SK-N-SH treated with all-trans-retinoic acid at 6 μM for 48 hours (cell line): ENCODE results near the gene IP6K2.

ENCODE experiments used
- ATAC-seq: fragments of 200-7000 bp; cut with Tn5 transposase; 3 replicates; pipeline ENCODE4 v1.9.1; 2020; ENCODE audit warnings: mild to moderate bottlenecking, moderate library complexity
- ARNTL ChIP-seq: fragments of 450-650 bp; formaldehyde crosslinking; IDR thresholded peaks from 2 replicates; pipeline ENCODE4 v1.5.0; 2020; ENCODE audit warnings: low read depth, mild to moderate bottlenecking, moderate library complexity, borderline replicate concordance
- CSDC2 ChIP-seq: fragments of 250-450 bp; sonication (Bioruptor Pico); IDR thresholded peaks from 2 replicates; pipeline ENCODE4 v1.5.0; 2020; ENCODE audit warnings: mild to moderate bottlenecking, moderate library complexity
- GLIS3 ChIP-seq: fragments of 250-450 bp; sonication (Bioruptor Pico); IDR thresholded peaks from 2 replicates; pipeline ENCODE4 v1.5.0; 2020; ENCODE audit warnings: mild to moderate bottlenecking, moderate library complexity
- ISL1 ChIP-seq: fragments of 250-450 bp; sonication (Bioruptor Pico); IDR thresholded peaks from 2 replicates; pipeline ENCODE4 v2.1.2; 2022; ENCODE audit warnings: mild to moderate bottlenecking, moderate library complexity
- OSR1 ChIP-seq: fragments of 250-450 bp; sonication (Bioruptor Pico); IDR thresholded peaks from 2 replicates; pipeline ENCODE4 v1.8.0; 2022; ENCODE audit warnings: moderate library complexity, mild to moderate bottlenecking, inconsistent platforms
- RARB ChIP-seq: fragments of 250-450 bp; sonication (Bioruptor Pico); IDR thresholded peaks from 2 replicates; pipeline ENCODE4 v1.8.0; 2021; ENCODE audit warnings: mild to moderate bottlenecking, moderate library complexity
- SNAI2 ChIP-seq: fragments of 250-450 bp; sonication (Bioruptor Pico); IDR thresholded peaks from 2 replicates; pipeline ENCODE4 v1.5.0; 2020; ENCODE audit warnings: mild to moderate bottlenecking, moderate library complexity
- TCF4 ChIP-seq: fragments of 250-450 bp; sonication (Bioruptor Pico); IDR thresholded peaks from 2 replicates; pipeline ENCODE4 v1.8.0; 2021; ENCODE audit warnings: mild to moderate bottlenecking, moderate library complexity, borderline replicate concordance
- ZC3H10 ChIP-seq: fragments of 250-450 bp; sonication (Bioruptor Pico); IDR thresholded peaks from 2 replicates; pipeline ENCODE4 v1.5.1; 2021; ENCODE audit warnings: mild to moderate bottlenecking, moderate library complexity
- ZFP30 ChIP-seq: fragments of 450-650 bp; formaldehyde crosslinking; IDR thresholded peaks from 2 replicates; pipeline ENCODE4 v1.5.0; 2022; ENCODE audit warnings: mild to moderate bottlenecking, moderate library complexity
- ZNF565 ChIP-seq: fragments of 450-650 bp; formaldehyde crosslinking; conservative IDR thresholded peaks from 2 replicates; pipeline ENCODE4 v1.5.0; 2020; ENCODE audit warnings: low read depth, mild to moderate bottlenecking, moderate library complexity
- ZNF70 ChIP-seq: fragments of 450-650 bp; formaldehyde crosslinking; IDR thresholded peaks from 2 replicates; pipeline ENCODE4 v1.5.0; 2020; ENCODE audit warnings: mild to moderate bottlenecking, moderate library complexity
- ZNF8 ChIP-seq: fragments of 450-650 bp; formaldehyde crosslinking; IDR thresholded peaks from 2 replicates; pipeline ENCODE4 v1.5.0; 2020; ENCODE audit warnings: mild to moderate bottlenecking, moderate library complexity
- TF ChIP-seq, protein P1 (sequence below): fragments of 250-450 bp; sonication (Bioruptor Pico); IDR thresholded peaks from 2 replicates; pipeline ENCODE4 v1.8.0; 2021; ENCODE audit warnings: low read depth, mild to moderate bottlenecking, moderate library complexity, borderline replicate concordance
- TF ChIP-seq, protein P2 (sequence below): fragments of 250-450 bp; sonication (Bioruptor Pico); IDR thresholded peaks from 2 replicates; pipeline ENCODE4 v1.5.1; 2021; ENCODE audit warnings: mild to moderate bottlenecking, moderate library complexity
- TF ChIP-seq, protein P3 (sequence below): fragments of 250-450 bp; sonication (Bioruptor Pico); IDR thresholded peaks from 2 replicates; pipeline ENCODE4 v1.8.0; 2020; ENCODE audit warnings: mild to moderate bottlenecking, moderate library complexity, borderline replicate concordance
- TF ChIP-seq, protein P4 (sequence below): fragments of 250-450 bp; sonication (Bioruptor Pico); IDR thresholded peaks from 2 replicates; pipeline ENCODE4 v1.5.0; 2020; ENCODE audit warnings: mild to moderate bottlenecking, moderate library complexity
- TF ChIP-seq, protein P5 (sequence below): fragments of 250-450 bp; sonication (Bioruptor Pico); IDR thresholded peaks from 2 replicates; pipeline ENCODE4 v1.5.1; 2020; ENCODE audit warnings: low read depth, mild to moderate bottlenecking, moderate library complexity

IP6K2 gene

DNA sequence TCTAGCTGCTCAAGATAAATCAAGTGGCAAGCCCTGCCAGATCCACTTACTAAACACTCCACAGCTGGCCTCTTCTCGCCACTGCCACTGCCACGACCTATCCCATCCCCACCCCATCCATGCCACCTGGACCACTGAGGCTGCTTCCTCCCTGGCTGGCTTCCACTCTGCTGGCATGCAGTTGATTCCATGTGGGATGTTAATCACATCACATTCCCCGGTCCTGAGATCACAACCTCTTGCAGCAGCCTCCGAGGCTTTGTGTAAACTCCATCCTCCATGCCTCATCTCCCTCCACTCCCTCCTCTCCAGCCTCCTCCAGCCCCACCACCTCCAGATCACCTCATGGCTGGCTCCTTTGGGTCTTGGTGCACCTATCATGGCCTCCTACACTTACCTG is 39.0 kb downstream of the IP6K2 start (continued):
- TF ChIP-seq ZNF8, result no peak

DNA sequence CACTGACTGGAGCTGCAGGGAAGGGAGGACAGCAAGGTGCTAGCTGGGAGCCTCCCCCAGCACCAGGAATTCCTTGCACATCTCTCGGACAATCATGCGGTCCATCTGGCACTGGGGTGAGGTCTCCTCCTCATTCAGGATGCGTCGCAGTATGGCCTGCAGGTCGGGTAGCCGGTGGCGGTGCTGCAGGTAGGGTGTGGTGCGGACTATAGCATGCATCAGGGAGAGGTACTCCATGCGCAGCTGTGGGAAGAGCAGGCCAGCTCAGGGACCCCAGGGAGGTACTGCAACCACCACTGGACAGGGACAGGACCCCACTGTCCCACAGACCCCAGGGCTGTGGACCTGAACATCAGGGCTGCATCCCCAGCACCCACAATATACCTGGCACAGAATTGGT is 42.5 kb downstream of the IP6K2 start:
- TF ChIP-seq ZFP30, result no peak

DNA sequence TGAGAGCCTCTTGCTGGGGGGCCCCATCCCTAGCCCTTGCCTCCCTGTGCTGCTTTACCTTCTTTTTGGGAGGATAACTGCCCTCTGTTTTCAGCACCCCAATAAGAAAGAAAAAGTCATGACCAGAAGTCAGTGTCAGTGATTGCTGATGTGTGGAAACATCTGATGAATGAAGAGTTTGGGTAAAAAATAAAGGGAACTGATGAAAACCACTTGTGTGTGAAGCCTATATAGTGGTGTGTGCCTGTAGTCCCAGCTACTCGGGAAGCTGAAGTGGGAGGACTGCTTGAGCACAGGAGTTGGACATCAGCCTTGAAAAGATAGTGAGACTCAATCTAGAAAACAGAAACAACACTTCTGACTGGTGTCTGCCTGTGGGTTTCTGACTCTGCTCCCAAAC is 44.5 kb downstream of the IP6K2 start:
- ATAC-seq, result no peak
- TF ChIP-seq ZNF565 (CRISPR knock-in tag) (no peak), RARB (CRISPR knock-in tag) (no peak), GLIS3 (CRISPR knock-in tag) (no peak), CSDC2 (CRISPR knock-in tag) (no peak), TCF4 (CRISPR knock-in tag) (no peak), ZC3H10 (CRISPR knock-in tag) (no peak), SNAI2 (no peak), ZNF70 (CRISPR knock-in tag) (no peak), ARNTL (CRISPR knock-in tag) (no peak)
- TF ChIP-seq, protein P1, sequence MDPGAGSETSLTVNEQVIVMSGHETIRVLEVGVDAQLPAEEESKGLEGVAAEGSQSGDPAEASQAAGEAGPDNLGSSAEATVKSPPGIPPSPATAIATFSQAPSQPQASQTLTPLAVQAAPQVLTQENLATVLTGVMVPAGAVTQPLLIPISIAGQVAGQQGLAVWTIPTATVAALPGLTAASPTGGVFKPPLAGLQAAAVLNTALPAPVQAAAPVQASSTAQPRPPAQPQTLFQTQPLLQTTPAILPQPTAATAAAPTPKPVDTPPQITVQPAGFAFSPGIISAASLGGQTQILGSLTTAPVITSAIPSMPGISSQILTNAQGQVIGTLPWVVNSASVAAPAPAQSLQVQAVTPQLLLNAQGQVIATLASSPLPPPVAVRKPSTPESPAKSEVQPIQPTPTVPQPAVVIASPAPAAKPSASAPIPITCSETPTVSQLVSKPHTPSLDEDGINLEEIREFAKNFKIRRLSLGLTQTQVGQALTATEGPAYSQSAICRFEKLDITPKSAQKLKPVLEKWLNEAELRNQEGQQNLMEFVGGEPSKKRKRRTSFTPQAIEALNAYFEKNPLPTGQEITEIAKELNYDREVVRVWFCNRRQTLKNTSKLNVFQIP (CRISPR knock-in tag), result no peak
- TF ChIP-seq, protein P2, sequence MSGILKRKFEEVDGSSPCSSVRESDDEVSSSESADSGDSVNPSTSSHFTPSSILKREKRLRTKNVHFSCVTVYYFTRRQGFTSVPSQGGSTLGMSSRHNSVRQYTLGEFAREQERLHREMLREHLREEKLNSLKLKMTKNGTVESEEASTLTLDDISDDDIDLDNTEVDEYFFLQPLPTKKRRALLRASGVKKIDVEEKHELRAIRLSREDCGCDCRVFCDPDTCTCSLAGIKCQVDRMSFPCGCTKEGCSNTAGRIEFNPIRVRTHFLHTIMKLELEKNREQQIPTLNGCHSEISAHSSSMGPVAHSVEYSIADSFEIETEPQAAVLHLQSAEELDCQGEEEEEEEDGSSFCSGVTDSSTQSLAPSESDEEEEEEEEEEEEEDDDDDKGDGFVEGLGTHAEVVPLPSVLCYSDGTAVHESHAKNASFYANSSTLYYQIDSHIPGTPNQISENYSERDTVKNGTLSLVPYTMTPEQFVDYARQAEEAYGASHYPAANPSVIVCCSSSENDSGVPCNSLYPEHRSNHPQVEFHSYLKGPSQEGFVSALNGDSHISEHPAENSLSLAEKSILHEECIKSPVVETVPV, result no peak
- TF ChIP-seq, protein P3, sequence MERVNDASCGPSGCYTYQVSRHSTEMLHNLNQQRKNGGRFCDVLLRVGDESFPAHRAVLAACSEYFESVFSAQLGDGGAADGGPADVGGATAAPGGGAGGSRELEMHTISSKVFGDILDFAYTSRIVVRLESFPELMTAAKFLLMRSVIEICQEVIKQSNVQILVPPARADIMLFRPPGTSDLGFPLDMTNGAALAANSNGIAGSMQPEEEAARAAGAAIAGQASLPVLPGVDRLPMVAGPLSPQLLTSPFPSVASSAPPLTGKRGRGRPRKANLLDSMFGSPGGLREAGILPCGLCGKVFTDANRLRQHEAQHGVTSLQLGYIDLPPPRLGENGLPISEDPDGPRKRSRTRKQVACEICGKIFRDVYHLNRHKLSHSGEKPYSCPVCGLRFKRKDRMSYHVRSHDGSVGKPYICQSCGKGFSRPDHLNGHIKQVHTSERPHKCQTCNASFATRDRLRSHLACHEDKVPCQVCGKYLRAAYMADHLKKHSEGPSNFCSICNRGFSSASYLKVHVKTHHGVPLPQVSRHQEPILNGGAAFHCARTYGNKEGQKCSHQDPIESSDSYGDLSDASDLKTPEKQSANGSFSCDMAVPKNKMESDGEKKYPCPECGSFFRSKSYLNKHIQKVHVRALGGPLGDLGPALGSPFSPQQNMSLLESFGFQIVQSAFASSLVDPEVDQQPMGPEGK (CRISPR knock-in tag), result no peak
- TF ChIP-seq, protein P4, sequence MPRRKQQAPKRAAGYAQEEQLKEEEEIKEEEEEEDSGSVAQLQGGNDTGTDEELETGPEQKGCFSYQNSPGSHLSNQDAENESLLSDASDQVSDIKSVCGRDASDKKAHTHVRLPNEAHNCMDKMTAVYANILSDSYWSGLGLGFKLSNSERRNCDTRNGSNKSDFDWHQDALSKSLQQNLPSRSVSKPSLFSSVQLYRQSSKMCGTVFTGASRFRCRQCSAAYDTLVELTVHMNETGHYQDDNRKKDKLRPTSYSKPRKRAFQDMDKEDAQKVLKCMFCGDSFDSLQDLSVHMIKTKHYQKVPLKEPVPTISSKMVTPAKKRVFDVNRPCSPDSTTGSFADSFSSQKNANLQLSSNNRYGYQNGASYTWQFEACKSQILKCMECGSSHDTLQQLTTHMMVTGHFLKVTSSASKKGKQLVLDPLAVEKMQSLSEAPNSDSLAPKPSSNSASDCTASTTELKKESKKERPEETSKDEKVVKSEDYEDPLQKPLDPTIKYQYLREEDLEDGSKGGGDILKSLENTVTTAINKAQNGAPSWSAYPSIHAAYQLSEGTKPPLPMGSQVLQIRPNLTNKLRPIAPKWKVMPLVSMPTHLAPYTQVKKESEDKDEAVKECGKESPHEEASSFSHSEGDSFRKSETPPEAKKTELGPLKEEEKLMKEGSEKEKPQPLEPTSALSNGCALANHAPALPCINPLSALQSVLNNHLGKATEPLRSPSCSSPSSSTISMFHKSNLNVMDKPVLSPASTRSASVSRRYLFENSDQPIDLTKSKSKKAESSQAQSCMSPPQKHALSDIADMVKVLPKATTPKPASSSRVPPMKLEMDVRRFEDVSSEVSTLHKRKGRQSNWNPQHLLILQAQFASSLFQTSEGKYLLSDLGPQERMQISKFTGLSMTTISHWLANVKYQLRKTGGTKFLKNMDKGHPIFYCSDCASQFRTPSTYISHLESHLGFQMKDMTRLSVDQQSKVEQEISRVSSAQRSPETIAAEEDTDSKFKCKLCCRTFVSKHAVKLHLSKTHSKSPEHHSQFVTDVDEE (CRISPR knock-in tag), result no peak
- TF ChIP-seq, protein P5, sequence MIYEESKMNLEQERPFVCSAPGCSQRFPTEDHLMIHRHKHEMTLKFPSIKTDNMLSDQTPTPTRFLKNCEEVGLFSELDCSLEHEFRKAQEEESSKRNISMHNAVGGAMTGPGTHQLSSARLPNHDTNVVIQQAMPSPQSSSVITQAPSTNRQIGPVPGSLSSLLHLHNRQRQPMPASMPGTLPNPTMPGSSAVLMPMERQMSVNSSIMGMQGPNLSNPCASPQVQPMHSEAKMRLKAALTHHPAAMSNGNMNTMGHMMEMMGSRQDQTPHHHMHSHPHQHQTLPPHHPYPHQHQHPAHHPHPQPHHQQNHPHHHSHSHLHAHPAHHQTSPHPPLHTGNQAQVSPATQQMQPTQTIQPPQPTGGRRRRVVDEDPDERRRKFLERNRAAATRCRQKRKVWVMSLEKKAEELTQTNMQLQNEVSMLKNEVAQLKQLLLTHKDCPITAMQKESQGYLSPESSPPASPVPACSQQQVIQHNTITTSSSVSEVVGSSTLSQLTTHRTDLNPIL (CRISPR knock-in tag), result no peak

More for the DNA sequence above, 42.5 kb downstream of the IP6K2 start:
- ATAC-seq, result no peak

DNA sequence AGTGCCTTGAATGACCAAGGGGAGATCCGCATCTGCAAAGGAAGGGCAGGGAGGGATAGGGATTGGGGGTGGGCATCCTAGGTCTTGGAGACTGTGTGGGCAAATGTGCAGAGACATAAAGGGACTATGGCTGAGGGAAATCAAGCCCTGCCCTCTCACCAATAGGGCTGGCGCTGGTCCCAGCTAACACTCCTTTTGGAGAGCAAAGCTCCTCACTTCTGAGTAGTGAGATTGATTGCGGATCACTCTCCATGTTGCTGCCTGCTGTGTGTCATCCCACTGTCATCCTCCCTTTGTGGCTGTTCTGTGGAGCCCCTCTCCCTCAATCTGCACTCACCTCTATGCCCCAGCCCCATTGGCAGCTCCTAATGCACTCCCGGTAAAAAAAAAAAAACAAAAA is 52.1 kb downstream of the IP6K2 start:
- no peak for TF ChIP-seq ARNTL (CRISPR knock-in tag)
- TF ChIP-seq, protein P4 (CRISPR knock-in tag), result no peak
- TF ChIP-seq, protein P3 (CRISPR knock-in tag), result no peak
- no peak for TF ChIP-seq ZNF70 (CRISPR knock-in tag)
- TF ChIP-seq CSDC2 (CRISPR knock-in tag), result no peak
- TF ChIP-seq, protein P5 (CRISPR knock-in tag), result no peak
- TF ChIP-seq ISL1, result no peak
- TF ChIP-seq TCF4 (CRISPR knock-in tag), result no peak
- no peak for TF ChIP-seq ZC3H10 (CRISPR knock-in tag)
- TF ChIP-seq ZNF8, result no peak
- no peak for TF ChIP-seq RARB (CRISPR knock-in tag)
- TF ChIP-seq ZFP30, result no peak
- TF ChIP-seq GLIS3 (CRISPR knock-in tag), result no peak
- no peak for TF ChIP-seq OSR1 (CRISPR knock-in tag)
- no peak for ATAC-seq
